CD4-positive, alpha-beta T cell treated with Interleukin-4 for 1 hour (primary cell): Measurements from ENCODE around the gene FHOD3.
"Not testable (repeated sequence)": the region's sequence is repeated elsewhere in the genome, so short reads cannot be mapped to it uniquely, and the experiment has no call there.

Experiments
- DNase-seq, 2 donors: peaks; one replicate each; pipeline ENCODE4 v3.0.0-alpha.2; 2020 to 2022

Gene FHOD3

DNA sequence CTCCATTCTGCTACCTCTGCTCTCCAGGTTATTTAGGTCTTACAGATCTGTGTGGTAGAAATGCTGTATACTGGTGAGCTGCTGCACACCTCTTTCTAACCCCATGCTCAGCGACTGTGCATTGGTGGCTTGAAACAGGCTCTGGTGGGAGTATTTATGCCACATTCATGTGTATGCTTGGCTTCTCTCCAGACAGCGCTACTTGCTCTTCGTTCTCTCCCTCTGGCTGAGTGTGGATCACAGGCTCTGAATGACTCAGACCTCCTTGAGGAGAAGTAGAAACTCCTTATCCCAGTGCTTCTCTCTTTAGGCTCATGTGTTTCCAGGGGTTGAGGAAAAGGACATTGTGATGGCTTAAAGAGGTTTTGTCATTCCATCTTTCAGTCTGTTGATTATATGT lies 54.9 kb downstream of the FHOD3 start:
- DNase-seq, result no peak

DNA sequence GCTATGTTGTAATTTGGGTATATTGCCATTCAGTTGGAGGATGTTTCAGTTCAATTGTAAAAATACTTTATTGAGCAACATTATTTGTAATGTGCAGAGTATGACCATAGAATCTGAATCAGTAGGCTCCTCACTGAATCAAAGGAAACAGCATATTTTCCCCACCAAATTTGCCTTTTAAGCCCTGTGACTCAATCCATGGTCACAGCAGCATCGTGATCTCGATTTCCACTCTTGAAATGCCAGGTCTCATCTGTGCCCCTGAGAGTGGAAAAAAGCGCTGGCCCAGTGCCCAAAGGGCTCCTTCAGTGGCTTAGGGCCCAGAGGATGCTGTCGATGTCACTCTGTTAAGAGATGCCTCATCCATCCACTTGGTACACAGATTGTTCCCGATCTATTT lies 57.5 kb downstream of the FHOD3 start:
- DNase-seq, result no peak

DNA sequence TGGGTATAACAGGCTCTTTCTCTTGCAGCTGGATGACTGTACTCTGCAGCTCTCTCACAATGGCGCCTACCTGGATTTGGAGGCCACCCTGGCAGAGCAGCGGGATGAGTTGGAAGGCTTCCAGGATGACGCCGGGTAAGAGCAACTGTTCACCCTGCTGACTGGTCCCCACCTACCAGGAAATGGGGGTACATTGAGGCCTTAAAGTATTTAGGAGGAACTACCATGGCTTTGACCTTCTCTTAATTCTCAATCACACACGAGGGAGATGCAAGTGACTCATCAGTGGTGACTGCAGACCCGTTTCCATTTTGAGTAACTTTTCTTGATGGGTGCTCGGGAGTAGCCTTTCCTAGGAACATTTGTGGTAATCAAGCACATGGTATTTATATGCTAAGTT lies 58.0 kb downstream of the FHOD3 start:
- DNase-seq, result no peak

DNA sequence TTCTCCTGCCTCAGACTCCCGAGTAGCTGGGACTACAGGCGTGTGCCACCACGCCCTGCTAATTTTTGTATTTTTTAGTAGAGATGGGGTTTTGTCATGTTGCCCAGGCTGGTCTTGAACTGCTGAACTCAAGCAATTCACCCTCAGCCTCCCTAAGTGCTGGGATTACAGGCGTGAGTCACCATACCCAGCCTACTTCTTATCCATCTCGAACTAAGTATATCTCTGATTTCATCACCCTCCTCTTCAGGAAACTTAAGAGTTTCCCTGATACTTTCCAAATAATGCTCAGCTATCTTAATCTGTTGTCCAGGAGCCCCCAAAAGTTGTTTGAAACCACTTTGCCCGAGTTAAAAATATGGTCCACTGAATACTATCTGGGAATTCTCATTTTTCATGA lies 59.2 kb downstream of the FHOD3 start:
- DNase-seq, result not testable (repeated sequence)

DNA sequence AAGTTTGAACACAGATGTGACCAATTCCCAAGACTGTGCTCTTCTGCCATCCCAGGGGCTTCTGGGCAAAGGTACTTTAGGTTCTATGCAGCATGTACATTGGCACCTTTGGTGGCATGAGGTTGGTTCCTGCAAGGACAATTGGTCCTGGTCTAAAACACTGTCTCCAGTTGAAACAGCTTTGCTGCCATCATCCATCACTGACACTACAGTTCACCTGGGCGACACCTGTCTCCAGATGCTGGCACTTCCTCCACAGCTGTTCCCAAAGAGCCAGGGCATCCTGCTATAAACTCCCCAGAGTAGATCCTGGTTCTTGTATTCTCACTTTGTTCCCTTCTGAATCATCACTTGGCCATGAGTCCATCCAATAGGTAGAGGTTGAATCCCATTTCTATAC lies 60.6 kb downstream of the FHOD3 start:
- no peak for DNase-seq

DNA sequence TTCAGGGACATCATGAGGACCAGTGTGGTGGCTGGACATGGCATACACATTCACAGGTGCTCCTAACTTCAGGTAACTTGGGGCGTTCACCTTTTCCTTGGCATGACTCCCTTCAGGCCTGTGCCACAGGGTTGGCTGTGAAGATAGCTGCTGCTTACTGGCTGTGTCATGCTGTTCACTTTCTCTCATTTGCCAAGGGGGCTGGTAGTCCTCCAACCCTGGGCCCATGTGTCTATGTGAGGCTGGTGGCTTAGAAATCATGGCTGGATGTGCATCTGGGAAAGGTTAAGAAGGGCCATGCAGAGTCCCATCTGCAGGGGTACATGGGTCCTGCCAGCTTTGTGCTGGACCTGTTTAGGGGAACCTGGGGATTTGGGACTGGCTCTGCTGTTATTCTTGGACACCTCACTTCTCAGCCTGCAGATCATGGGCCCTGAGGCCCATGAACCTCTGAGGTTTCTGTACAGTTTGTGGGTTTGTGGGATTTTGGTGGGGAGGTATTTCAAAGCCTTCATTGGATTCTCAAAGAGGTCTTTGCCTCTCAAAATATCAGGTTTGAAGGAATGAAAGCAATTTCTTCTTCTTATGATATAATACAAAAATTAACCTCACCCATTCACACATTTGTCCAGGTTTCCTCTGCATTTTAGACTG lies 62.9 kb downstream of the FHOD3 start:
- DNase-seq, result no peak

DNA sequence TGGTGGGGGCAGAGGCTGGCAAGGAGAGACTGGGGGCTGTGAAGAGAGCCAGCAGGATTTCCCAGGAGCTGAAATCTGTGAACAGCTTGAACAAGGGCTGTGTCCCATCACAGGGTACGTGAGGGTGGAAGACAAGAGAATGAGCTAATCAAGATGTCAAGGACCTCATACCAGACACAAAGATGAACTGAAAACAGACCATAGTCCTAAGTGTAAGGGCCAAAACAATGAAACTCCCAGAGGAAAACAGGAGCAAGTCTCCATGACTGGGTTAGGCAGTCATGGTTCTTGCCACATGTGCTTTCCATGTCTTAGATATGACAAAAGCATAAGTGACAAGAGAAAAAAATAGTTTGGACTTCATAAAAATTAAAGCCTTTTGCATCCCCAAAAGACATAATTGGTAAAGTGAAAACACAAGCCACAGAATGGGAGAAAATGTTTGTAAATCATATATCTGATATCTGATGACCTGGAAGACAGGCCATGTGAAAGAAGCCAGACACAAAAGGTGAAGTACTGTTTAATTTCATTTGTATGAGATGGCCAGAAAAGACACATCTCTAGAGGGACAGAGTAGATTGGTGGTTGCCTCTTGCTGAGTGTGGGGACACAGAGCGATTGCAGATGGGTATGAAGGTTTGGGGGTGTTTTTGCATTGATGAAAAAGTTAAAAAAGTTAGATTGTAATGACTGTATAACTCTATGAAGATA lies 67.6 kb downstream of the FHOD3 start:
- DNase-seq, result no peak

DNA sequence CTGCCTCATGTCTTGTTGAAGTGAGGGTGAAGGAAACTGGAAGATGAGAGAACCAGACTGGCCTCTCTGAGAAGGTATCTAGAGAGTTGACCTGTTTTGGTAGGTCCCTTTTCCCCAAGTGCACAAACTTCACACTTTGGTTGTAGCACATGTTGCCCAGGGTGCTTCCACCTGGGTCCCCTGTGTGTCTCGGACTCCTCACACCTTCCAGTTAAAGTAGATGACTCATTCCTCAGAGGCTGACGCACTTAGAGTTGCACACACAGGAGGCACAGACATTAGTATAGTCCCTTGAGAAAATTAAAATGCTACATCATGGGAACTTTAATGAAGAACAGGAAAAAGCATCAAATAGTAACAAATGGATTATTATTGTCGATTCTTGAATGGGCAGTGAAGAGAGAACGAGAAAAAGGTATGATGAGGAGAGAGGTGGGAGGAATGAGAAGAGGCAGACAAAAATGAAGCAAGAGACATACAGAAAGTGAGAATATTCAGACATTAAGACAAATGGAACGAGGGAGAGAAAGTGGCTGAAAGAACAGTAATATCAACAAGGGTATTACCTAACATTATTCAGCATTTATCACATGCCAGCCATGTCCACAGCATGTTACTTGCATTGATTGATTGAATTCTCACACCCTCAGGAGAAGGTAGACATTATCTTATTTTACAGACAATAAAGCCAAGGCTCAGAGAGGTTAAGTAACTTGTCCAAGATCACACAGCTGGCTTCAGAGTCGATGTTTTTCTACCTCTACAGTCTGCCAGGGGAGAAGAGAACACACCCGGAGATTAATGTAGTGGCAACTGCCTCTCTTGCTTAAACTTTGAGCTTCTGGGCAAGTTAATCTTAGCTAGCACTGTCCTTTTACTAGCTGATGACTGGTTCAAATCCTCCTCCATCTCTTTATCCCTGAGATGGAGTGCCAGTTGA lies 68.6 kb downstream of the FHOD3 start:
- no peak for DNase-seq

DNA sequence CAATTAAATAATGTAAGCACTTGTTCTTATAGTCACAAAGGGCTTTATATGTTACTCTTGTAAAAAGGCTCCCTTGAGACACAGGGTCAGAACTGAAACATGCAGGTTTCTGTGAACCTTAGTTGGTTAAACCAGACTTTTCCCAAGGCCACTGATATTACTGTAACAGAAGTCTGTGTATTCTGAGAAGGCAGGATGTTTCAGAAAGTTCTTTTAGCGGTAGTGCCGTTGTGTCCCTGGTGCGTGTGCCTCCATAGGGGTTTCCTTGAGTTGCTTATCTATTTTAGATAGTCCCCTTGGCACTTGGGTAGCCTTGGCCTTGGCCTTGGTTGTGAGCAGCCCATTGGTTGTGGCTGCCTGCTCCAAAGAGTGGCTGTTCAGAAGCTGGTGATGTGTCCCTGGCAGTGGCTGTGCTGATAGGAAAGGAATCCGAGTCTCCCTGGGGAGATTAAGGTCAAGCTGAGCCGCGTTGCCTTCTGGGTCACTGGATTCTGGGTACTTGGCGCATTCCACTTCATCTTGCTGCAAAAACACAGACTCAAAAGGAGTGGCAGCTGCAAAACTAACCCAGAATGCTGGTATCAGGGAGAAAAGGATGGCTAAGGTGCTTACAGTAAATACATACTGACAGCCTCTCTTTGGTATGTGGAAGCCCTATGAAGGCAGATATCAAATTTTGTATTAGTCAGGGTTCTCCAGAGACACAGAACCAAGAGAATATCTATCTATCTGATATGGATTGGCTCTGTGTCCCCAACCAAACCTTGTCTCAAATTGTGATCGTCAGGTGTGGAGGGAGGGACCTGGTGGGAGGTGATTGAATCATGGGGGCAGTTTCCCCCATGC lies 69.7 kb downstream of the FHOD3 start:
- DNase-seq, result no peak

DNA sequence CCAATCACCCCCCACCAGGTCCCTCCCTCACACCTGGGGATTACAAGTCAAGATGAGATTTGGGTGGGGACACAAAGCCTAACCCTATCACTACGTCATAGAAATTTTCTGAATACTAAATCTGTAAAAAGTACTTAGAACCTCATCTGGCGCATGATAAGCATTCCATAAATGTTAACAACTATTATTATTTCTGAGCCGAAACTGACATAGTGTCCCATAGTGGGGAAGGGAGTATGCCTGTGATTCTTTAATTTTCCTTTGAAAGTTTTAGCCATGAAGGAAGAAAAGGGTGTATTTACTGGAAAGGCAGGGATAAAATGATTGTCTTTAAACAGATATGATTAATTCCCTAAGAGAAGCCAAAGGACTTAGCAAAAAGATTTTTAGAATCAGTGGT lies 71.4 kb downstream of the FHOD3 start:
- no peak for DNase-seq

DNA sequence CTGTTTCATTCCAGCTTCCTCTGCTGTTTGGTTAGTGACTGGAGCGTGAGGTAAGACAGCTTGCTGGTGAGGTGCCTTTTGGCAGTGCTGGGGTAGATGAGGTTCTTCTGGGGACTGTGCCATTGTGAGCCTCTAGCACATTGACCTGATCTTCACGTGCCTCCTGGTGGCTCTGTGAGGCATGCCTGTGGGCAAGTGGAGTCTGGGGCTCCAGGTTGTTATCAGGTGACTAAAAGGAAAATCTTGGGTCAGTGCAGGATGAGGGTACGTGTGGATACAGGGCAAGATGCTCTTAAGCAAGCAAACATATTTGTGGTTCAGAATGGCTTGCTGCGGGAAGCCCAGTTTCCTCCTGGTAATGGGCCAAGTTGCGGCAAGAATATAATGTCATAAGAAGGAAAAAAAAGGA lies 75.4 kb downstream of the FHOD3 start:
- no peak for DNase-seq

DNA sequence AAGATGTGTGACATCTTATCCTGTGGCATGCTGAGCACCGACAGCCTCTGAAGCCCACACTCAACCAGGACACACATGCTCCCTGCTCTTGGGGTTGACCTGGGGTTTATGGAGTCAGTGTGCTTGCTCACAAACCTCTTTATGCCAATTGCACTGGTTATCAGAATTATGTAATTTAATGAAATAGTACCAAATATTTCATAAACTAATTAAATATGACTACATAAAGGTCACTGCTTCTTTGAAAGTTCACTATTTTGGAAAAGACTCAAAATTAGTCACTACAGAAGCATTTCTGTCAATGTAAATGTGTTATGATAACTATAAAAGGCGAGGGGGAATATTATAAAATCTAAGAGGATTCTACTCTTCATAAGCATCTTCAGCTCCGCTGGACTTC lies 76.7 kb downstream of the FHOD3 start:
- no peak for DNase-seq

DNA sequence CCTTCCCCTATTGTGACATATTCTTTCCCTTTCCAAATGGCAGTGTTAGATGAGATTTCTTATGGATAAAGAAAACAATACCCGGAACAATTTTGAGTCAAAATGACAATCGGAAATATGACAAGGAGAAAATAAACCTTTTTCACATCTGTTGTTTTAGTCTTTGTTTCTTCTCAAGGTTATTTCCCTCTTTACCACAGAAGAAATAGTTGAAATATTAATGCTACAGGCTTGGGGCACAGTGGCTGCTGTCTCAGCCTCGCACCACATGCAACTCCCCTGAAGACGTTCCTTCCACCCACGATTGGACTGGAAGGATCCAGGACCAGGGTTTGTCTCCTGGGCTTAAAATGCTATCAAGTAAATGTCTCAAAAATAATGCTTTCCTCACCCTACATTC lies 77.6 kb downstream of the FHOD3 start:
- DNase-seq, result no peak

DNA sequence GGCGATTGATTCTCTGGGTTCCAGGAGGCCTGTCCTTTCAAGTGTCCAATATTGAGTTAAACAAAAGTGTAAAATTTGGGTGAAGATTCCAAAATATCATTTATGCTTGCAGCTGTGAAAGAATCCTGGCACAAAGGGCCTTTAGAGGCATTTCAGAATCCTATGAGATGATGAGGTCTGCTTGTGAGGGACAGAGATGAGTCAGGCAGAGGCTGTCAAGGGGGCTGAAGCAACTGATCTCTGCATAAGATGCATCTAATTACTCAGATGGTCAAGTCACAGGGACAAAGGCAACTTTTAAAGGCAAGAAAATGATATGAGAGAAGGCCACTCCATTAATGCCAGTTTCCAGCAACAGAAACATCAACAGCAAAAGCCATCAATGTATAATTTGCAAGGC lies 78.8 kb downstream of the FHOD3 start:
- DNase-seq, result no peak

DNA sequence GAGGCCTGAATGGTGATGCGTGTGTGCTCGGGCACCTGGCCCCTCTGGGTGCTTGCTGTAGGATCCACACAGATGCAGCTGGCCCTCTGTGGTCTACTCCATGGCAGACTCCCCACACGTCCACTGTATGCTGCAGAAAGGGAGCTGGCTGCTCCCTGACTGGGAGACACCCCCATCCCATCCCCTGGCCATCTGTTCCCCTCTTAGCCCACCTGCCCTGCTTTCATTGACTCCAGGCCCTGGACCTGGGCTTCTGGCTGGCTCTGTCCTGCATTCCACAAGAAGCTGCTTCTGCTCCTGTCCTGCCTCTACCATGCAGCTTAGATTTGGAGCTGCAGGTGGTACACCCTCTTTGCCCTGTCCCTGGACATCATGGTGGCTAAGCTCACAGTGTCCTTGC lies 80.1 kb downstream of the FHOD3 start:
- no peak for DNase-seq

DNA sequence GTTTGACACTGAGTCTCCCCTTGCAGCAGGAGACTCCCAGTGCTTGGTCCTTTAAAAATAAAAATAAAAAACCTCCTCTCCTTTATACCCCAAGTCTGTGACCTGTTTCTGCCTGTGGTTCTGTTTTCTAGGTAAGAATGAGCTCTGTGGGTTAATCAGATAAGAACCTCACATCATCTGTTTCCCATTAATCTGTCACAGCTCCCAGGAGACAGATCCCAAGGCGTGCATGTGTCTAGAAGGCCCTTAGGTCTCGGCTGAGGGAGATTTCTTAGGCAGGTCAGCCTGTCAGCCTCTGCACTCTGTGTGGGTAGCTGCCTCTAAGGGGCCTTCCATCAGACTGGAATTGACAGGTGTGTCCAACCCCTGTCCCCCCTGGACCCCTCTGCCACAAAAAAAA lies 80.7 kb downstream of the FHOD3 start:
- no peak for DNase-seq

DNA sequence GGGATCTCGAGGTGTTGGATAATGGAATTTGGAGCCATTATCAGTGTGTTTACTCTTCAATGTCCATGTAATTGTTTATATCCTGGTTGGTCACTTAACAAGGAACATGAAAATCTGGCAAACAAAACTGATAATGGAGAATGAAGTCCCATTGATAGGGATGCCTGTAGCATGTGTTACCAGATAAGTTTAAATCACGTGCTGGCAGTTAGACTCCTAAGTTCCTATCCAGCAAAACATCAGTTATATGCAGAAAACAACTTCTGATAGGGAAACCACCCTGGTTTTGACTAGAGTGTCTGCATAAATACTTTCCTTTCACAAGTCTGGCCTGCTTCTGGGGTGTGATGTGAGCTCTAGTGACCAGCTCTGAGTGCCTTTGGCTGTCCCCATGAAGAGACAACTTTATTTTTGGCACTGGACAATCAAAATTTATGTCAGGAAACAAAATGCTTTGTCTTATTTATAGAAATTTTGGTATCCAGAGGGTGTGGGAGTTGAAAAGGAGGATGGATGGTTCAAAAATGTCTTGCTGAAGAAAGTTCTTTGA lies 82.0 kb downstream of the FHOD3 start:
- no peak for DNase-seq

DNA sequence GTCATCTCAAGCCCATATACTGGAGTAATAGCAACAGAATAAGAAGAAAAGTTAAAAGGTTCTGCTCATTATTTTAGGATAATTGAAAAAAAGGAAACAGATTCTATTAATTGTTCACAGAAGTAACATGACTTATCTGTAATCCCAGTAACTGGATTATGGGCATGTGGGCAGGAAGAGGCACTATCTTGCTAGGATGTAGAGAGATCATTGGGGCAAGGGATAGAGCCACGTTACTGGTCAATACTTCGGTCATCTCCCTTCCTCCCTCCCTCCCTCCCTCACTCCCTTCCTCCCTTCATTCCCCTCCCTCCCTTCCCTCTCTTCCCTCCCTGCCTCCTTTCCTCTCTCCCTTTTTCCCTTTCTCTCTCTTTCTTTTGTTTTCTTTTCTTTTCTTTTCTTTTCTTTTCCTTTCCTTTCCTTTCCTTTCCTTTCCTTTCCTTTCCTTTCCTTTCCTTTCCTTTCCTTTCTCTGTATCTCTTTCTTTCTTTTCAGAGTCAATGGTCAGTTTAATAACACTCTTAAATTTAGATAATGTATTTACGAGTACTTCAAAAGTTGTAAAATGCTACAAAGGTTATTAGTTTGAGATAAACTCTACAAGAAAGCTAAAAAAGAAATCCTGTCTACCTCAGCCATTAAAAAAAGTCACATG lies 82.8 kb downstream of the FHOD3 start:
- no peak for DNase-seq

DNA sequence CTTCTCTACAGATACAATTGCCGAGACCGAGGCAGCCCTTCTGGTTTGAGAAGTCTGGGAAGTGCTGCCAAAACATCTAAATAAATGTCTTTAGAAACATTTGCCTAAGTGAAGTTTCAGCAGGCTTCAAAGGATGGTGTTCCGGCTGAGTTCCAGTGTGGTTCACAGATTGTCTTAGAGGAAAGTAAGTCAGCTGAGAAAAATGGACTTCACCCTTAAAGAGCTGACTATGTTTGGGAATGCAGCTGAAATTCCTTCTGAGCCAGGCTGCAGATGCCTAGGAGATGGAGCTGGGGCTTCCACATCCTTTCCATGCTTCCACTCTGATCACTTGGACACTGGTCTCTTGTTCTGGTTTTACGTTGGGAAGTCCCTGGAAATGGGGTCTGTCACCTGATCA lies 83.6 kb downstream of the FHOD3 start:
- DNase-seq, result no peak

DNA sequence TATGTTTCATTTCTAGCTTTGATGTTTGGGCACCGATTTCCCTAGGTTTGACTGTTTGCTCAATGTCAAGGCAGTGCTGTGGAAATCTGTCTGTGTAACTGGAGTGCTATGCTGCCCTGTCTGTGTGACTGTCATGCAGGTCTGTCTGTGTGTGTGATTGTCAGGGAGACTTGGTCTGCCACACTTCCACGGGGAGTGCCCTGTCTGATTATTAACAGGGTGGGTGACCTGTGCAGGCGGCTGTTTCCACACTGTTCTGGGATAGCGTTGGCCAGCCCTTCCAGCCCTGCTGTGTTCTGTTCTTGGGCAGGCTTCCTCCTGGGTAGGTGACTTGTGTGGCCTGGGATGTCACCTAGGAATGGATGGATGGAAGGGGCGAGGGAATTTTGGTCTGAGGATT lies 85.3 kb downstream of the FHOD3 start:
- no peak for DNase-seq

DNA sequence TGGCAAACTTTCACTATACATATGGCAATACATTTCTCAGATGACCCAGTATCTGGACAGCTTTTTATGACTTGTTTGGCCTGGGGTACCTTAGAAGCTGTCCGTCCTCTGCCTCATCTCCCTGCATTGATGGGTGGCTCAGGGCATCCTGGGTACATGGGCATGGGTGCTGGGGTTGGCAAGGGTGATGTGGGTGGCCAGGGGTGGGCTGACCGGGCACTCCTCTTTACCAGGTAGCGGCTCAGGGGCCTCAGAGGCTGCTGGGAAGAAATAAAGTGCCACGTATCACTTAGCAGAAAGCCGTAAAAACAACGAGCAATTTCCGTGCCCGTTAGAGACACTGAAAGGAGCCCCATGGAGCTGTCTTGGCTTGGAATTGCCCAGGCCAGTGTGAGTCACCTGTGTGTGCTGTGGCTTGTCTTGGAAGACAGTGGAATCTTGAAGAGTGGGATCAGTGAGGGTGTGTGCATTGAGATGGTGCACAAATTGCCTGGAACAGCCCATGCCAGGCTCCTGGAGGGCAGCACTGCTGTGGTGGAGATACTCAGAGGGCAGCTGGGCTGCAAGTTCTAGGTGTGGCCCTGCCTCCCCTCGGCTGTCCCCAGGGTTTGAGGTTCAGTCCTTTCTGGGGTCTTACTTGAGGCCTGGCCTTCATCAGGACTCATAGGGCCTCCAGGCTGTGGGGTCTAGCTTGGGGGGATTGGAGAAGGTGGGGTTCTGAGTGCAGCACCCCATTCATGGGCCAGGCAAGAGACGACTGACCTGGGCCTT lies 88.8 kb downstream of the FHOD3 start:
- no peak for DNase-seq
